DND-41 (cell line): Measurements from ENCODE around the gene SERPINI1.

Experiments used
- EZH2 ChIP-seq: IDR thresholded peaks from 3 replicates; pipeline ENCODE4 v1.6.1; 2012; ENCODE audit warnings: borderline replicate concordance, low read depth, mild to moderate bottlenecking, moderate library complexity, low read length, inconsistent platforms; ENCODE audit not compliant: severe bottlenecking
- TF ChIP-seq, protein P1 (sequence below): IDR thresholded peaks from 2 replicates; pipeline ENCODE4 v1.5.1; 2012; ENCODE audit warnings: borderline replicate concordance, low read length, moderate library complexity, mild to moderate bottlenecking; ENCODE audit not compliant: poor library complexity, severe bottlenecking; ENCODE audit errors: extremely low read depth

DNA sequence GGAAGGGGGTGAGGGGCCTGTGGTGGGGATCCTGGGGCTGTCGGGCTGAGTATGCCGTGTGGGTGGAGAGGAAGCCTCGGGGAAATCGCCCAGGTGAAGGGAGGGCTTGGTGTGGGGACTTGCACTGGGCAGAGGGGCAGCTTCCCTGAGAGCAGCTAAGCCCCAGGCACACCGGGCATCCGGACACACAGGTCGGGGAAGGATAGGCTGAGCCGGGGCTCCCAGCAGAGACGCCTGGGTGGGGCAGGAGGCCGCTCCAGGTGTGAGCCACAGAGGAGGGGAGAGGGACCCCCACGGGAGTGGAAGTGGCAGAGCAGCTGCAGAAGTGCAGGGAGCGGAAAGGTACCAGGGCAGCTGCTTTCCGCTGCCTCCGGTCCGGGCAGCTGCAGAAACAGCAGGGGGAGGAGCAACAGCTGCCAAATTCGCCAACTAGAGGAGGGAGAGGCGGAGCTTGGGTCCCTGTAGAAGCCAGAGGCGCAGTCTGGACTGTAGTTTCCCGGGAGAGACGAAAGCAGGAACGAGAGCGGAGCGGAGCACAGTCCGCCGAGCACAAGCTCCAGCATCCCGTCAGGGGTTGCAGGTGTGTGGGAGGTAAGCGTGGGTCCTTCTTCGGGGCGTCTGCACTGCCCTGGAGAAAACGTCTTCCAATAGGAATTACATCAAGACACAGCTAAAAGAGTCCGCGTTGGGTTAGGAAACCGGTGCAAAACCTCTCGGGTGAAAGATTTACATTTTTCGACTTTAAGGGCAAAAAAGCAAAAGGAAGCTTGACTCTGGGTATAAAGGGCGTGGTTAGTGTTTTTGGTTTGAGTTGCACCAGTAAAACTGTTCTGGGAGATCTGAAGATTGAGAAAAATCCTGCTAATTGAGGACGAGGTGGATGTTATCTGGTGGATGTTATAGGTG is at the start of gene SERPINI1:
- TF ChIP-seq, protein P1, sequence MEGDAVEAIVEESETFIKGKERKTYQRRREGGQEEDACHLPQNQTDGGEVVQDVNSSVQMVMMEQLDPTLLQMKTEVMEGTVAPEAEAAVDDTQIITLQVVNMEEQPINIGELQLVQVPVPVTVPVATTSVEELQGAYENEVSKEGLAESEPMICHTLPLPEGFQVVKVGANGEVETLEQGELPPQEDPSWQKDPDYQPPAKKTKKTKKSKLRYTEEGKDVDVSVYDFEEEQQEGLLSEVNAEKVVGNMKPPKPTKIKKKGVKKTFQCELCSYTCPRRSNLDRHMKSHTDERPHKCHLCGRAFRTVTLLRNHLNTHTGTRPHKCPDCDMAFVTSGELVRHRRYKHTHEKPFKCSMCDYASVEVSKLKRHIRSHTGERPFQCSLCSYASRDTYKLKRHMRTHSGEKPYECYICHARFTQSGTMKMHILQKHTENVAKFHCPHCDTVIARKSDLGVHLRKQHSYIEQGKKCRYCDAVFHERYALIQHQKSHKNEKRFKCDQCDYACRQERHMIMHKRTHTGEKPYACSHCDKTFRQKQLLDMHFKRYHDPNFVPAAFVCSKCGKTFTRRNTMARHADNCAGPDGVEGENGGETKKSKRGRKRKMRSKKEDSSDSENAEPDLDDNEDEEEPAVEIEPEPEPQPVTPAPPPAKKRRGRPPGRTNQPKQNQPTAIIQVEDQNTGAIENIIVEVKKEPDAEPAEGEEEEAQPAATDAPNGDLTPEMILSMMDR = peak; percentile 16
- no peak for TF ChIP-seq EZH2
